Glutamatergic neuron (in vitro differentiated cells): ENCODE results near the gene LDAH. TPM values are rescaled to one million over a fixed set of nuclear protein-coding genes. Genes with fewer than 3 reads are reported as not detected.
A peak's percentile ranks its signal among the peaks of the same experiment; 100 is the strongest.

Experiments
- DNase-seq: peaks from one replicate; pipeline ENCODE4 v3.0.0; 2022
- H3K27ac Mint-ChIP-seq: one replicate; pipeline ENCODE4 v1.8.0; 2020; ENCODE audit warnings: mild to moderate bottlenecking, mixed read lengths, inconsistent platforms; ENCODE audit not compliant: unreplicated experiment
- H3K27me3 Mint-ChIP-seq: one replicate; pipeline ENCODE4 v1.8.0; 2020; ENCODE audit warnings: mild to moderate bottlenecking, moderate library complexity, mixed read lengths, inconsistent platforms; ENCODE audit not compliant: unreplicated experiment
- H3K36me3 Mint-ChIP-seq: one replicate; pipeline ENCODE4 v1.8.0; 2020; ENCODE audit warnings: mild to moderate bottlenecking, mixed read lengths, inconsistent platforms; ENCODE audit not compliant: unreplicated experiment
- H3K4me1 Mint-ChIP-seq: one replicate; pipeline ENCODE4 v1.8.0; 2020; ENCODE audit warnings: mild to moderate bottlenecking, low read depth, mixed read lengths, inconsistent platforms; ENCODE audit not compliant: unreplicated experiment
- H3K4me3 Mint-ChIP-seq: one replicate; pipeline ENCODE4 v1.8.0; 2020; ENCODE audit warnings: mild to moderate bottlenecking, mixed read lengths, inconsistent platforms; ENCODE audit not compliant: unreplicated experiment
- H3K9me3 Mint-ChIP-seq: one replicate; pipeline ENCODE4 v1.8.0; 2020; ENCODE audit warnings: mild to moderate bottlenecking, moderate library complexity, mixed read lengths, inconsistent platforms; ENCODE audit not compliant: unreplicated experiment
- CTCF ChIP-seq: fragments of 200-600 bp; sonication (generic); IDR thresholded peaks from one replicate; pipeline ENCODE4 v1.5.0; 2021; ENCODE audit not compliant: partially characterized antibody, unreplicated experiment
- total RNA-seq: library from RNA; stranded (reverse); fragmentation: NEBNext Ultra II Directional; extraction: Animal tissue kit (Norgen Biotek cat#: 25700); gene quantifications from one replicate; pipeline ENCODE4 v1.2.1, GENCODE V29; 2021; ENCODE audit not compliant: unreplicated experiment

LDAH gene
- total RNA-seq, 1 donor from 2014 or later: 33.7 TPM

GRCh38 chr2:20647738-20648137 is 175.2 kb downstream of the LDAH start:
- no peak for TF ChIP-seq CTCF
- H3K27ac Mint-ChIP-seq: no peak overlapping the region
- no peaks in the 10 kb centered on the region for H3K36me3 Mint-ChIP-seq
- peaks cover 13% of the 10 kb centered on the region for H3K27me3 Mint-ChIP-seq
- H3K9me3 Mint-ChIP-seq: peaks cover 8% of the 10 kb centered on the region
- peak; percentile 55 for DNase-seq
- peaks cover 30% of the 10 kb centered on the region for H3K4me1 Mint-ChIP-seq
- H3K4me3 Mint-ChIP-seq: peak overlapping the region; percentile 47

GRCh38 chr2:20647211-20647610 is 175.7 kb downstream of the LDAH start:
- Mint-ChIP-seq H3K4me1 (peaks cover 31% of the 10 kb centered on the region), H3K27ac (no peak overlapping the region), H3K9me3 (peaks cover 8% of the 10 kb centered on the region), H3K27me3 (peaks cover 13% of the 10 kb centered on the region), H3K4me3 (peak overlapping the region; percentile 47), H3K36me3 (no peaks in the 10 kb centered on the region)
- TF ChIP-seq CTCF: no peak
- no peak for DNase-seq

- peaks cover 8% of the 10 kb centered on the region for H3K9me3 Mint-ChIP-seq
- TF ChIP-seq CTCF: no peak
- no peak overlapping the region for H3K4me3 Mint-ChIP-seq
- no peak for DNase-seq
- no peaks in the 10 kb centered on the region for H3K36me3 Mint-ChIP-seq
- H3K4me1 Mint-ChIP-seq: peaks cover 38% of the 10 kb centered on the region
- H3K27ac Mint-ChIP-seq: no peak overlapping the region
- H3K27me3 Mint-ChIP-seq: peaks cover 13% of the 10 kb centered on the region
These were observed 176.5 kb downstream of the LDAH start for GRCh38 chr2:20646446-20646845.

GRCh38 chr2:20645761-20646160 is 177.1 kb downstream of the LDAH start:
- H3K4me3 Mint-ChIP-seq: no peak overlapping the region
- H3K36me3 Mint-ChIP-seq: no peaks in the 10 kb centered on the region
- H3K27me3 Mint-ChIP-seq: peaks cover 13% of the 10 kb centered on the region

GRCh38 chr2:20645301-20645701 is 177.6 kb downstream of the LDAH start:
- no peak for DNase-seq
- Mint-ChIP-seq H3K27ac (no peak overlapping the region), H3K9me3 (peaks cover 8% of the 10 kb centered on the region), H3K36me3 (no peaks in the 10 kb centered on the region), H3K27me3 (peaks cover 11% of the 10 kb centered on the region), H3K4me3 (no peak overlapping the region), H3K4me1 (peaks cover 42% of the 10 kb centered on the region)
- no peak for TF ChIP-seq CTCF

More at GRCh38 chr2:20645761-20646160, 177.1 kb downstream of the LDAH start:
- Mint-ChIP-seq H3K9me3 (peaks cover 8% of the 10 kb centered on the region), H3K4me1 (peaks cover 44% of the 10 kb centered on the region), H3K27ac (no peak overlapping the region)
- no peak for TF ChIP-seq CTCF
- no peak for DNase-seq
